ENCODE data around the gene IL31RA. TPM values are rescaled to one million over a fixed set of nuclear protein-coding genes. Genes with fewer than 3 reads are reported as not detected.

The IL31RA gene
- total and polyA plus RNA-seq, 2 experiments from 2014 or later: not detected

DNA sequence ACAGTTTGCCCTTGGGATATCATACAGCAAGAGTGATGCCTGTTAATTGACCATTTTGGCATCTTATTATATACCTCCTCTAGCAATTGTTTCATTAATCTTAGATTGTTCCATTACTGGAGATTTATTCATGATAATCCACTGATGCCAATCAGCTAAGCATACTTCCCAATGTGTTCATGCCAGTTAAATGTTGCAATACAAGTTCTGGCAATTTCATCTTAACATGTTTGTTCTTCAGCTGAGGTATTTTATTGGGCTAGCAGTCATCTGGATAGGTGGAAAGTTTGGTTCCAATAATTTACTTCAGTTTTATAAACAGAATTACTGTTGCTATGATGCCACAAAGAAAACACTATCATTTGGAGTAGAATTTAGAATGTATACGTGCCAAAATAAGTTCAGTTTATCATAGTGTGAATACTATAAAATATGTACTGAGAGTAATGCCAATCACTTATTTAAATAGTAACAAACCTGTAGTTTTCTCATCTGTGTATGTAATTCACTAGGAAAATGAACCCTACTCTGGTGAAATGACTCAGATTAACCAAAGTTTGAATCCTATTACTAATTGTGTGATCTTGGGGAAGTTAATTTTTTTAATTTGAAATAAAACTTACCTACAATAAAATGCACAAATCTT, 27.9 kb upstream of the IL31RA start:
- H3K9me2 ChIP-seq (ENCODE audit: insufficient read depth): no peaks in the 10 kb centered on the region
- TF ChIP-seq EZH2 (IDR thresholded peaks at IDR 0.05; ENCODE audit: low read depth, unreplicated experiment) (no peak), CREB1 (CRISPR knock-in tag; IDR thresholded peaks at IDR 0.05; ENCODE audit: low read depth) (no peak), STAT1 (IDR thresholded peaks at IDR 0.05; ENCODE audit: unreplicated experiment) (no peak), EZH2phosphoT487 (IDR thresholded peaks at IDR 0.05; ENCODE audit: unreplicated experiment) (no peak), ZNF331 (CRISPR knock-in tag; IDR thresholded peaks at IDR 0.05; ENCODE audit: low read depth) (no peak), NANOG (IDR thresholded peaks at IDR 0.05; ENCODE audit: borderline replicate concordance) (no peak), ZNF114 (CRISPR knock-in tag; IDR thresholded peaks at IDR 0.05) (no peak), JUNB (IDR thresholded peaks at IDR 0.05; ENCODE audit: unreplicated experiment) (no peak), POLR2AphosphoS5 (IDR thresholded peaks at IDR 0.05; ENCODE audit: low read depth) (no peak)
- TF ChIP-seq, protein P1, sequence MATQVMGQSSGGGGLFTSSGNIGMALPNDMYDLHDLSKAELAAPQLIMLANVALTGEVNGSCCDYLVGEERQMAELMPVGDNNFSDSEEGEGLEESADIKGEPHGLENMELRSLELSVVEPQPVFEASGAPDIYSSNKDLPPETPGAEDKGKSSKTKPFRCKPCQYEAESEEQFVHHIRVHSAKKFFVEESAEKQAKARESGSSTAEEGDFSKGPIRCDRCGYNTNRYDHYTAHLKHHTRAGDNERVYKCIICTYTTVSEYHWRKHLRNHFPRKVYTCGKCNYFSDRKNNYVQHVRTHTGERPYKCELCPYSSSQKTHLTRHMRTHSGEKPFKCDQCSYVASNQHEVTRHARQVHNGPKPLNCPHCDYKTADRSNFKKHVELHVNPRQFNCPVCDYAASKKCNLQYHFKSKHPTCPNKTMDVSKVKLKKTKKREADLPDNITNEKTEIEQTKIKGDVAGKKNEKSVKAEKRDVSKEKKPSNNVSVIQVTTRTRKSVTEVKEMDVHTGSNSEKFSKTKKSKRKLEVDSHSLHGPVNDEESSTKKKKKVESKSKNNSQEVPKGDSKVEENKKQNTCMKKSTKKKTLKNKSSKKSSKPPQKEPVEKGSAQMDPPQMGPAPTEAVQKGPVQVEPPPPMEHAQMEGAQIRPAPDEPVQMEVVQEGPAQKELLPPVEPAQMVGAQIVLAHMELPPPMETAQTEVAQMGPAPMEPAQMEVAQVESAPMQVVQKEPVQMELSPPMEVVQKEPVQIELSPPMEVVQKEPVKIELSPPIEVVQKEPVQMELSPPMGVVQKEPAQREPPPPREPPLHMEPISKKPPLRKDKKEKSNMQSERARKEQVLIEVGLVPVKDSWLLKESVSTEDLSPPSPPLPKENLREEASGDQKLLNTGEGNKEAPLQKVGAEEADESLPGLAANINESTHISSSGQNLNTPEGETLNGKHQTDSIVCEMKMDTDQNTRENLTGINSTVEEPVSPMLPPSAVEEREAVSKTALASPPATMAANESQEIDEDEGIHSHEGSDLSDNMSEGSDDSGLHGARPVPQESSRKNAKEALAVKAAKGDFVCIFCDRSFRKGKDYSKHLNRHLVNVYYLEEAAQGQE (IDR thresholded peaks at IDR 0.05; ENCODE audit: unreplicated experiment): no peak
- TF ChIP-seq, protein P2, sequence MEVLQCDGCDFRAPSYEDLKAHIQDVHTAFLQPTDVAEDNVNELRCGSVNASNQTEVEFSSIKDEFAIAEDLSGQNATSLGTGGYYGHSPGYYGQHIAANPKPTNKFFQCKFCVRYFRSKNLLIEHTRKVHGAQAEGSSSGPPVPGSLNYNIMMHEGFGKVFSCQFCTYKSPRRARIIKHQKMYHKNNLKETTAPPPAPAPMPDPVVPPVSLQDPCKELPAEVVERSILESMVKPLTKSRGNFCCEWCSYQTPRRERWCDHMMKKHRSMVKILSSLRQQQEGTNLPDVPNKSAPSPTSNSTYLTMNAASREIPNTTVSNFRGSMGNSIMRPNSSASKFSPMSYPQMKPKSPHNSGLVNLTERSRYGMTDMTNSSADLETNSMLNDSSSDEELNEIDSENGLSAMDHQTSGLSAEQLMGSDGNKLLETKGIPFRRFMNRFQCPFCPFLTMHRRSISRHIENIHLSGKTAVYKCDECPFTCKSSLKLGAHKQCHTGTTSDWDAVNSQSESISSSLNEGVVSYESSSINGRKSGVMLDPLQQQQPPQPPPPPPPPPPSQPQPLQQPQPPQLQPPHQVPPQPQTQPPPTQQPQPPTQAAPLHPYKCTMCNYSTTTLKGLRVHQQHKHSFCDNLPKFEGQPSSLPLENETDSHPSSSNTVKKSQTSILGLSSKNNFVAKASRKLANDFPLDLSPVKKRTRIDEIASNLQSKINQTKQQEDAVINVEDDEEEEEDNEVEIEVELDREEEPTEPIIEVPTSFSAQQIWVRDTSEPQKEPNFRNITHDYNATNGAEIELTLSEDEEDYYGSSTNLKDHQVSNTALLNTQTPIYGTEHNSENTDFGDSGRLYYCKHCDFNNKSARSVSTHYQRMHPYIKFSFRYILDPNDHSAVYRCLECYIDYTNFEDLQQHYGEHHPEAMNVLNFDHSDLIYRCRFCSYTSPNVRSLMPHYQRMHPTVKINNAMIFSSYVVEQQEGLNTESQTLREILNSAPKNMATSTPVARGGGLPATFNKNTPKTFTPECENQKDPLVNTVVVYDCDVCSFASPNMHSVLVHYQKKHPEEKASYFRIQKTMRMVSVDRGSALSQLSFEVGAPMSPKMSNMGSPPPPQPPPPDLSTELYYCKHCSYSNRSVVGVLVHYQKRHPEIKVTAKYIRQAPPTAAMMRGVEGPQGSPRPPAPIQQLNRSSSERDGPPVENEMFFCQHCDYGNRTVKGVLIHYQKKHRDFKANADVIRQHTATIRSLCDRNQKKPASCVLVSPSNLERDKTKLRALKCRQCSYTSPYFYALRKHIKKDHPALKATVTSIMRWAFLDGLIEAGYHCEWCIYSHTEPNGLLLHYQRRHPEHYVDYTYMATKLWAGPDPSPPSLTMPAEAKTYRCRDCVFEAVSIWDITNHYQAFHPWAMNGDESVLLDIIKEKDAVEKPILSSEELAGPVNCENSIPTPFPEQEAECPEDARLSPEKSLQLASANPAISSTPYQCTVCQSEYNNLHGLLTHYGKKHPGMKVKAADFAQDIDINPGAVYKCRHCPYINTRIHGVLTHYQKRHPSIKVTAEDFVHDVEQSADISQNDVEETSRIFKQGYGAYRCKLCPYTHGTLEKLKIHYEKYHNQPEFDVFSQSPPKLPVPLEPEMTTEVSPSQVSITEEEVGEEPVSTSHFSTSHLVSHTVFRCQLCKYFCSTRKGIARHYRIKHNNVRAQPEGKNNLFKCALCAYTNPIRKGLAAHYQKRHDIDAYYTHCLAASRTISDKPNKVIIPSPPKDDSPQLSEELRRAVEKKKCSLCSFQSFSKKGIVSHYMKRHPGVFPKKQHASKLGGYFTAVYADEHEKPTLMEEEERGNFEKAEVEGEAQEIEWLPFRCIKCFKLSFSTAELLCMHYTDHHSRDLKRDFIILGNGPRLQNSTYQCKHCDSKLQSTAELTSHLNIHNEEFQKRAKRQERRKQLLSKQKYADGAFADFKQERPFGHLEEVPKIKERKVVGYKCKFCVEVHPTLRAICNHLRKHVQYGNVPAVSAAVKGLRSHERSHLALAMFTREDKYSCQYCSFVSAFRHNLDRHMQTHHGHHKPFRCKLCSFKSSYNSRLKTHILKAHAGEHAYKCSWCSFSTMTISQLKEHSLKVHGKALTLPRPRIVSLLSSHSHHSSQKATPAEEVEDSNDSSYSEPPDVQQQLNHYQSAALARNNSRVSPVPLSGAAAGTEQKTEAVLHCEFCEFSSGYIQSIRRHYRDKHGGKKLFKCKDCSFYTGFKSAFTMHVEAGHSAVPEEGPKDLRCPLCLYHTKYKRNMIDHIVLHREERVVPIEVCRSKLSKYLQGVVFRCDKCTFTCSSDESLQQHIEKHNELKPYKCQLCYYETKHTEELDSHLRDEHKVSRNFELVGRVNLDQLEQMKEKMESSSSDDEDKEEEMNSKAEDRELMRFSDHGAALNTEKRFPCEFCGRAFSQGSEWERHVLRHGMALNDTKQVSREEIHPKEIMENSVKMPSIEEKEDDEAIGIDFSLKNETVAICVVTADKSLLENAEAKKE (CRISPR knock-in tag; IDR thresholded peaks at IDR 0.05): no peak
- TF ChIP-seq, protein P3, sequence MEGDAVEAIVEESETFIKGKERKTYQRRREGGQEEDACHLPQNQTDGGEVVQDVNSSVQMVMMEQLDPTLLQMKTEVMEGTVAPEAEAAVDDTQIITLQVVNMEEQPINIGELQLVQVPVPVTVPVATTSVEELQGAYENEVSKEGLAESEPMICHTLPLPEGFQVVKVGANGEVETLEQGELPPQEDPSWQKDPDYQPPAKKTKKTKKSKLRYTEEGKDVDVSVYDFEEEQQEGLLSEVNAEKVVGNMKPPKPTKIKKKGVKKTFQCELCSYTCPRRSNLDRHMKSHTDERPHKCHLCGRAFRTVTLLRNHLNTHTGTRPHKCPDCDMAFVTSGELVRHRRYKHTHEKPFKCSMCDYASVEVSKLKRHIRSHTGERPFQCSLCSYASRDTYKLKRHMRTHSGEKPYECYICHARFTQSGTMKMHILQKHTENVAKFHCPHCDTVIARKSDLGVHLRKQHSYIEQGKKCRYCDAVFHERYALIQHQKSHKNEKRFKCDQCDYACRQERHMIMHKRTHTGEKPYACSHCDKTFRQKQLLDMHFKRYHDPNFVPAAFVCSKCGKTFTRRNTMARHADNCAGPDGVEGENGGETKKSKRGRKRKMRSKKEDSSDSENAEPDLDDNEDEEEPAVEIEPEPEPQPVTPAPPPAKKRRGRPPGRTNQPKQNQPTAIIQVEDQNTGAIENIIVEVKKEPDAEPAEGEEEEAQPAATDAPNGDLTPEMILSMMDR (conservative IDR thresholded peaks at IDR 0.05; ENCODE audit: low read depth in 2 of 2): no peak
- TF ChIP-seq, protein P4, sequence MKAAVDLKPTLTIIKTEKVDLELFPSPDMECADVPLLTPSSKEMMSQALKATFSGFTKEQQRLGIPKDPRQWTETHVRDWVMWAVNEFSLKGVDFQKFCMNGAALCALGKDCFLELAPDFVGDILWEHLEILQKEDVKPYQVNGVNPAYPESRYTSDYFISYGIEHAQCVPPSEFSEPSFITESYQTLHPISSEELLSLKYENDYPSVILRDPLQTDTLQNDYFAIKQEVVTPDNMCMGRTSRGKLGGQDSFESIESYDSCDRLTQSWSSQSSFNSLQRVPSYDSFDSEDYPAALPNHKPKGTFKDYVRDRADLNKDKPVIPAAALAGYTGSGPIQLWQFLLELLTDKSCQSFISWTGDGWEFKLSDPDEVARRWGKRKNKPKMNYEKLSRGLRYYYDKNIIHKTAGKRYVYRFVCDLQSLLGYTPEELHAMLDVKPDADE (IDR thresholded peaks at IDR 0.05): no peak
- H3K4me3 Mint-ChIP-seq: no peak overlapping the region
- H3K36me3 ChIP-seq (ENCODE audit: insufficient read depth): no peaks in the 10 kb centered on the region
- no peaks in the 10 kb centered on the region for H4K20me1 ChIP-seq (replicated peaks; ENCODE audit: insufficient read depth)
- H3K4me1 ChIP-seq (ENCODE audit: insufficient read depth): no peaks in the 10 kb centered on the region
- H3K4me2 ChIP-seq: no peak overlapping the region
- no peak overlapping the region for H2AFZ ChIP-seq
- H3K27ac ChIP-seq (ENCODE audit: low read depth): no peak overlapping the region
- H3K79me2 ChIP-seq (replicated peaks; ENCODE audit: insufficient read depth): no peaks in the 10 kb centered on the region
- ATAC-seq (no peak), DNase-seq (ENCODE audit: low spot score) (no peak)
- H3K27me3 Mint-ChIP-seq (ENCODE audit: insufficient read depth, low read depth, poor library complexity): peaks cover 12% of the 10 kb centered on the region
- H3K36me3 Mint-ChIP-seq (ENCODE audit: low read depth): no peaks in the 10 kb centered on the region
- peaks cover 8% of the 10 kb centered on the region for H3K4me1 Mint-ChIP-seq
- peaks cover 27% of the 10 kb centered on the region for H3K27me3 ChIP-seq (ENCODE audit: insufficient read depth)
- H3F3A ChIP-seq (replicated peaks; ENCODE audit: low read depth): no peaks in the 10 kb centered on the region
- no peak overlapping the region for H3K27ac Mint-ChIP-seq
- H3K9me3 Mint-ChIP-seq: no peaks in the 10 kb centered on the region
- no peak overlapping the region for H3K4me3 ChIP-seq
